OCI-LY3 (cell line): ENCODE measurements around the gene ASB8.

Source experiments
- CTCF ChIP-seq: fragments of 200-600, 300-600 bp; sonication (generic); IDR thresholded peaks from 2 replicates; pipeline ENCODE4 v1.5.1; 2014; ENCODE audit warnings: antibody characterized with exemption, low read length, low read depth
- EZH2phosphoT487 ChIP-seq: fragments of 200-600 bp; shearing (Covaris generic); IDR thresholded peaks from 2 replicates; pipeline ENCODE4 v1.6.1; 2018; ENCODE audit warnings: antibody characterized with exemption, mixed run types, low read depth

GRCh38 chr12:48177982-48178381 lies 20.7 kb upstream of the ASB8 start:
- TF ChIP-seq CTCF (no peak), EZH2phosphoT487 (no peak)
